Astrocyte (in vitro differentiated cells and primary cell): ENCODE results near the gene MYADM. TPM values are rescaled to one million over a fixed set of nuclear protein-coding genes. Genes with fewer than 3 reads are reported as not detected.

Source experiments
- DNase-seq: peaks from one replicate; pipeline ENCODE4 v3.0.0-alpha.2; 2010; ENCODE audit warnings: low read depth
- FAIRE-seq: peaks from 2 replicates; lab custom pipeline; 2011; peaks lifted over from hg19 to GRCh38; lab: Jason Lieb, UNC
- H2AFZ ChIP-seq: 2 replicates; pipeline ENCODE4 v1.6.0; 2012; ENCODE audit warnings: low read depth, low read length, inconsistent platforms
- H3K27ac ChIP-seq: 2 replicates; pipeline ENCODE4 v1.5.1; 2011; ENCODE audit warnings: low read depth, low read length, inconsistent platforms
- H3K27me3 ChIP-seq: 2 replicates; pipeline ENCODE4 v1.6.0; 2011; ENCODE audit warnings: low read length, inconsistent platforms; ENCODE audit not compliant: insufficient read depth
- H3K36me3 ChIP-seq: 2 replicates; pipeline ENCODE4 v1.5.1; 2011; ENCODE audit warnings: low read length, inconsistent platforms; ENCODE audit not compliant: insufficient read depth
- H3K4me1 ChIP-seq: 2 replicates; pipeline ENCODE4 v1.5.1; 2011; ENCODE audit warnings: low read length, inconsistent platforms; ENCODE audit not compliant: insufficient read depth
- H3K4me2 ChIP-seq: 2 replicates; pipeline ENCODE4 v1.6.0; 2012; ENCODE audit warnings: low read length, inconsistent platforms
- H3K4me3 ChIP-seq: 2 replicates; pipeline ENCODE4 v1.5.1; 2011; ENCODE audit warnings: low read depth, mild to moderate bottlenecking, low read length, inconsistent platforms; ENCODE audit not compliant: insufficient read depth
- H3K79me2 ChIP-seq: 2 replicates; pipeline ENCODE4 v1.6.0; 2012; ENCODE audit warnings: mild to moderate bottlenecking, low read length, inconsistent platforms; ENCODE audit not compliant: insufficient read depth
- H3K9ac ChIP-seq: 2 replicates; pipeline ENCODE4 v1.6.0; 2012; ENCODE audit warnings: mild to moderate bottlenecking, low read length, inconsistent platforms
- H3K9me3 ChIP-seq: 2 replicates; pipeline ENCODE4 v1.5.1; 2012; ENCODE audit warnings: low read depth, mild to moderate bottlenecking, low read length, inconsistent platforms; ENCODE audit not compliant: insufficient read depth
- H4K20me1 ChIP-seq: 2 replicates; pipeline ENCODE4 v1.6.0; 2012; ENCODE audit warnings: low read length, inconsistent platforms; ENCODE audit not compliant: insufficient read depth
- H3K27ac Mint-ChIP-seq: one replicate; pipeline ENCODE4 v1.8.0; 2021; ENCODE audit warnings: mild to moderate bottlenecking, mixed read lengths; ENCODE audit not compliant: unreplicated experiment
- H3K27me3 Mint-ChIP-seq: one replicate; pipeline ENCODE4 v1.8.0; 2021; ENCODE audit warnings: low read depth, mixed read lengths; ENCODE audit not compliant: unreplicated experiment
- H3K36me3 Mint-ChIP-seq: one replicate; pipeline ENCODE4 v1.8.0; 2021; ENCODE audit warnings: low read depth, mixed read lengths; ENCODE audit not compliant: unreplicated experiment
- H3K4me1 Mint-ChIP-seq: one replicate; pipeline ENCODE4 v1.8.0; 2021; ENCODE audit warnings: low read depth, mixed read lengths; ENCODE audit not compliant: unreplicated experiment
- H3K4me3 Mint-ChIP-seq: one replicate; pipeline ENCODE4 v1.8.0; 2021; ENCODE audit warnings: mild to moderate bottlenecking, moderate library complexity, mixed read lengths; ENCODE audit not compliant: unreplicated experiment
- H3K9me3 Mint-ChIP-seq: one replicate; pipeline ENCODE4 v1.8.0; 2021; ENCODE audit warnings: mild to moderate bottlenecking, mixed read lengths; ENCODE audit not compliant: unreplicated experiment
- CTCF ChIP-seq: IDR thresholded peaks from 2 replicates; pipeline ENCODE4 v1.5.1; 2011; ENCODE audit warnings: low read depth, mild to moderate bottlenecking, inconsistent platforms, low read length, moderate library complexity; ENCODE audit not compliant: insufficient read depth
- EZH2 ChIP-seq: IDR thresholded peaks from 2 replicates; pipeline ENCODE4 v1.6.1; 2012; ENCODE audit warnings: mild to moderate bottlenecking, low read length, inconsistent platforms; ENCODE audit not compliant: insufficient read depth
- total RNA-seq: library from RNA; stranded (reverse); gene quantifications from 2 replicates; pipeline ENCODE4 v1.2.1, GENCODE V29; 2021

The MYADM gene
- total RNA-seq, 1 donor from 2014 or later = 221 TPM

- peak overlapping the region; percentile 80 for H3K4me3 Mint-ChIP-seq
Observed at GRCh38 chr19:53870485-53870844, 2.8 kb downstream of the MYADM start.

GRCh38 chr19:53871454-53871853 lies 3.8 kb downstream of the MYADM start:
- no peak for FAIRE-seq
- H3K9me3 Mint-ChIP-seq = no peaks in the 10 kb centered on the region

More at GRCh38 chr19:53870485-53870844, 2.8 kb downstream of the MYADM start:
- Histone ChIP-seq H3K9me3 (no peaks in the 10 kb centered on the region), H3K4me3 (peak overlapping the region; percentile 44), H2AFZ (no peak overlapping the region), H3K36me3 (peaks cover 9% of the 10 kb centered on the region), H3K9ac (peak overlapping the region; percentile 59), H3K4me1 (peaks cover 13% of the 10 kb centered on the region), H3K4me2 (peak overlapping the region; percentile 79), H3K27ac (no peak overlapping the region), H3K27me3 (no peaks in the 10 kb centered on the region), H3K79me2 (peaks cover 59% of the 10 kb centered on the region), H4K20me1 (peaks cover 50% of the 10 kb centered on the region)
- no peak for DNase-seq
- Mint-ChIP-seq H3K4me1 (peaks cover 10% of the 10 kb centered on the region), H3K27me3 (no peaks in the 10 kb centered on the region), H3K9me3 (no peaks in the 10 kb centered on the region), H3K27ac (peak overlapping the region; percentile 88), H3K36me3 (peaks cover 6% of the 10 kb centered on the region)
- no peak for FAIRE-seq
- TF ChIP-seq EZH2 (no peak), CTCF (no peak)

More at GRCh38 chr19:53871454-53871853, 3.8 kb downstream of the MYADM start:
- Histone ChIP-seq H2AFZ (no peak overlapping the region), H3K27ac (no peak overlapping the region), H3K9me3 (no peaks in the 10 kb centered on the region), H3K9ac (no peak overlapping the region), H3K4me3 (no peak overlapping the region), H4K20me1 (peaks cover 57% of the 10 kb centered on the region), H3K4me1 (peaks cover 7% of the 10 kb centered on the region), H3K36me3 (peaks cover 9% of the 10 kb centered on the region), H3K27me3 (no peaks in the 10 kb centered on the region), H3K79me2 (peaks cover 59% of the 10 kb centered on the region), H3K4me2 (peak overlapping the region; percentile 79)
- H3K27ac Mint-ChIP-seq = no peak overlapping the region
- peaks cover 14% of the 10 kb centered on the region for H3K36me3 Mint-ChIP-seq
- peak overlapping the region; percentile 67 for H3K4me3 Mint-ChIP-seq
- TF ChIP-seq CTCF = no peak
- TF ChIP-seq EZH2 = no peak
- DNase-seq = no peak
- peaks cover 8% of the 10 kb centered on the region for H3K4me1 Mint-ChIP-seq
- no peaks in the 10 kb centered on the region for H3K27me3 Mint-ChIP-seq
